Calu3 (cell line): Measurements from ENCODE around the gene CHL1. TPM values are rescaled to one million over a fixed set of nuclear protein-coding genes. Genes with fewer than 3 reads are reported as not detected.
"Not testable (repeated sequence)": the region's sequence is repeated elsewhere in the genome, so short reads cannot be mapped to it uniquely, and the experiment has no call there.

ENCODE experiments used
- BruUV-seq: library from RNA; stranded (reverse); fragments of 400-500 nt; replicated peaks from 2 replicates; lab custom pipeline; 2021; lab: Mats Ljungman, UMichigan
- CTCF ChIA-PET: fragments of 300-600 bp; sonication (Branson Sonifier 250); formaldehyde crosslinking; loops from one replicate; lab custom pipeline; 2022; ENCODE audit warnings: antibody characterized with exemption; lab: Charles Lee
- DNase-seq: peaks from one replicate; pipeline ENCODE4 v3.0.0; 2022
- H3K27ac Mint-ChIP-seq: one replicate; pipeline ENCODE4 v1.8.0; 2022; ENCODE audit warnings: mixed read lengths; ENCODE audit not compliant: unreplicated experiment
- H3K27me3 Mint-ChIP-seq: one replicate; pipeline ENCODE4 v1.8.0; 2022; ENCODE audit warnings: mixed read lengths; ENCODE audit not compliant: unreplicated experiment
- H3K36me3 Mint-ChIP-seq: one replicate; pipeline ENCODE4 v1.8.0; 2022; ENCODE audit warnings: mild to moderate bottlenecking, moderate library complexity, mixed read lengths; ENCODE audit not compliant: insufficient read depth, unreplicated experiment
- H3K4me1 Mint-ChIP-seq: one replicate; pipeline ENCODE4 v1.8.0; 2022; ENCODE audit warnings: mild to moderate bottlenecking, low read depth, mixed read lengths; ENCODE audit not compliant: unreplicated experiment
- H3K4me3 Mint-ChIP-seq: one replicate; pipeline ENCODE4 v1.8.0; 2022; ENCODE audit warnings: mild to moderate bottlenecking, low read depth, moderate library complexity, mixed read lengths; ENCODE audit not compliant: unreplicated experiment
- H3K9me3 Mint-ChIP-seq: one replicate; pipeline ENCODE4 v1.8.0; 2022; ENCODE audit warnings: low read depth, mixed read lengths; ENCODE audit not compliant: unreplicated experiment
- intact Hi-C: fragments of 100-400 bp; cut with micrococcal nuclease; formaldehyde crosslinking; loops from one replicate; pipeline ENCODE4 v1.10.0; 2022; ENCODE audit not compliant: unreplicated experiment
- total RNA-seq: library from RNA; stranded (reverse); gene quantifications from 2 replicates; pipeline ENCODE4 v1.2.3, GENCODE V29; 2022
- TF ChIP-seq, protein P1 (sequence below): fragments of 200-600 bp; IDR thresholded peaks from one replicate; pipeline ENCODE4 v1.8.0; 2022; ENCODE audit warnings: antibody characterized with exemption; ENCODE audit not compliant: unreplicated experiment

CHL1 gene
- total RNA-seq, 1 experiment from 2014 or later: 0.73 TPM

DNA sequence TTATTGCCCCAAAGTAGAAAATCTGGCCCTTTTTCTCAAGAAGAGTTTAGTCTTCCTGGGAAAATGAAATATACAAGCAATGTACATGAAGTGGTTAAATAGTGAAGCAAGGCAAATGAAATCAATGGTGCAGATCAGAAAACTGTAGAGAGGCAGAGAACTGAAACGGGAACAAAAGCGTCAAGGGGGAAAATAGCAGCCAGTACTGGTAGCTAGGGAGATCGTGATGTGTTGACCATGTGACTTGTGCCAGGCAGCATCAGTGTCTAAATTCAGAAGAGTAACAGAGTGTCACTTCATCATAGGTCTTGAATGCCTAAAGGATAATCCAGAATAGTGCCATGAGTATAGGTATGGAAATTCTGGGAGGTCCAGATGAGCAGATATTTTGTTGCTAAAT is 163.1 kb downstream of the CHL1 start:
- no peak for DNase-seq
- Mint-ChIP-seq H3K4me3 (no peak overlapping the region), H3K27ac (no peak overlapping the region), H3K36me3 (no peaks in the 10 kb centered on the region), H3K27me3 (no peaks in the 10 kb centered on the region), H3K9me3 (no peaks in the 10 kb centered on the region), H3K4me1 (peaks cover 20% of the 10 kb centered on the region)
- BruUV-seq: no TSS peak
- TF ChIP-seq, protein P1, sequence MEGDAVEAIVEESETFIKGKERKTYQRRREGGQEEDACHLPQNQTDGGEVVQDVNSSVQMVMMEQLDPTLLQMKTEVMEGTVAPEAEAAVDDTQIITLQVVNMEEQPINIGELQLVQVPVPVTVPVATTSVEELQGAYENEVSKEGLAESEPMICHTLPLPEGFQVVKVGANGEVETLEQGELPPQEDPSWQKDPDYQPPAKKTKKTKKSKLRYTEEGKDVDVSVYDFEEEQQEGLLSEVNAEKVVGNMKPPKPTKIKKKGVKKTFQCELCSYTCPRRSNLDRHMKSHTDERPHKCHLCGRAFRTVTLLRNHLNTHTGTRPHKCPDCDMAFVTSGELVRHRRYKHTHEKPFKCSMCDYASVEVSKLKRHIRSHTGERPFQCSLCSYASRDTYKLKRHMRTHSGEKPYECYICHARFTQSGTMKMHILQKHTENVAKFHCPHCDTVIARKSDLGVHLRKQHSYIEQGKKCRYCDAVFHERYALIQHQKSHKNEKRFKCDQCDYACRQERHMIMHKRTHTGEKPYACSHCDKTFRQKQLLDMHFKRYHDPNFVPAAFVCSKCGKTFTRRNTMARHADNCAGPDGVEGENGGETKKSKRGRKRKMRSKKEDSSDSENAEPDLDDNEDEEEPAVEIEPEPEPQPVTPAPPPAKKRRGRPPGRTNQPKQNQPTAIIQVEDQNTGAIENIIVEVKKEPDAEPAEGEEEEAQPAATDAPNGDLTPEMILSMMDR: no peak
- CTCF ChIA-PET: no interaction called here
- intact Hi-C loops: no loop called here

DNA sequence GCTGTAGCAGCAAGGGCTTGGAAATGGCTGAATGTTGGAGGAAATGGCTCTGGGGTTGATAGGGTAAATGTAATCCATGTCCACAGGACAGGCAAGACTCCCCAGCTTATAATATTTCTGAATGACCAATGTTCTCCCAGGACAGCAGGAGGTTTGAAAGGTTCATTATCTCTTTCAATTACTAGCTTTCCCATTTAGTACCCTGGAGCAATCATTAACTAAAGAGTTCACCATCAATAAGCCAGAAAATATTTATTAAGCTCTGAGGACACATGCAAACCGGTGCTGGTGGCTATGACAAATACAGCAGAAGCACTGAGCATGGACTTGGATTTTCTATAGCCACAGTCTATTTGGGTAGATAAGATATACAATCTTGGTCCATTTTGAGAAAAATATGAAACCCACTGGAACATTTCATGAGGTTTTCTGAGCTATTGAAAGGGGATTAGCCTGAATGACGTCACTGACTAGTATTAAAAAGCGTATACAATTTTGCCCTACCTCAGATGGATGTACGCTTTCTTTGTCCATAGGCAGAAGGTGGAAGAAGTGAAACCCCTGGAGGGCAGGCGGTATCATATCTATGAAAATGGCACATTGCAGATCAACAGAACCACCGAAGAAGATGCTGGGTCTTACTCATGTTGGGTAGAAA is 166.2 kb downstream of the CHL1 start:
- CTCF ChIA-PET: interaction anchor here (2.0 kb wide), 1 partner anchor 8 kb away, joined by 7 read pairs; no protein-coding TSS in a partner anchor
- H3K27ac Mint-ChIP-seq: no peak overlapping the region
- H3K36me3 Mint-ChIP-seq: no peaks in the 10 kb centered on the region
- BruUV-seq: no TSS peak
- no peaks in the 10 kb centered on the region for H3K27me3 Mint-ChIP-seq
- peaks cover 20% of the 10 kb centered on the region for H3K4me1 Mint-ChIP-seq
- no peak for DNase-seq
- TF ChIP-seq, protein P1: no peak
- H3K4me3 Mint-ChIP-seq: no peak overlapping the region
- intact Hi-C loops: no loop called here
- no peaks in the 10 kb centered on the region for H3K9me3 Mint-ChIP-seq

DNA sequence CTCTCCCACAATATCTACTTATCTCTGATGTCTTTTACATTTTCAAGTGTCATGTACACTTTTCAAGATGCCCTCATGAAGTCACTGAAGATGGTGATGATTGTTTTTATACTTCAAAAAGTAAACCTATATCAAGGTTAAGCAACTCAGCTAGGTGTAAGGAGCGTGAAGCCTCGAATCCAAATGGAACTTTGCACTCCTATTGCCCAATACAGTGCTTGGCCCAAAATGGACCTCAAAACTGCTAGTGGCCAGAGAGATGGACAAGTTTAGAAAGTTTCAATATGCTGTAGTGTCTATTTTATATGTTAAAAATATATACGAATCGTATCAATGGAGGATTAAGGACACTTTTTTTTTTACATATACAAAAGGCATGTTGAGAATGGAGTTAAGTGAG is 167.7 kb downstream of the CHL1 start:
- Mint-ChIP-seq H3K27ac (no peak overlapping the region), H3K4me3 (no peak overlapping the region), H3K4me1 (peaks cover 20% of the 10 kb centered on the region), H3K27me3 (no peaks in the 10 kb centered on the region), H3K36me3 (no peaks in the 10 kb centered on the region), H3K9me3 (no peaks in the 10 kb centered on the region)
- no TSS peak for BruUV-seq
- CTCF ChIA-PET: interaction anchor here (2.0 kb wide), 1 partner anchor 10 kb away, joined by 7 read pairs; no protein-coding TSS in a partner anchor
- DNase-seq: no peak
- TF ChIP-seq, protein P1: no peak
- intact Hi-C loops: no loop called here

DNA sequence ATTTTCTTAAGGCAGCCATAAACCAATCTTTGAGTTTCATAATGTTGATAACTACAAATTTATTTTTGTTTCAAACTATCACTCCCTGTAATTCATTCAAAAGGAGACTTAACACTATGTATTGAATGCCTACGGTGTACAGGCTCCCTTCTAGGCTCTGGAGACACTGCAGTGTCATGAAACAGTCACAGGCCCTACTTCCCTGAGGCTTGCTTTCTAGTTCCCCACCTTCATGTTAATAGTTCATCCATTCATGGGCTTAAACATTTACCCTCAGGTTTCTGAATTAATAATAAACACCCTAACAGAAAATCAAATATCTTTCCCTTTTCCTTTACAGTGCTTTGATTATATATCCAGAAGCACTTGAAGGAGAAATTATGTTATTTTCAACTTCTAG is 168.7 kb downstream of the CHL1 start:
- Mint-ChIP-seq H3K9me3 (no peaks in the 10 kb centered on the region), H3K4me3 (no peak overlapping the region), H3K27me3 (no peaks in the 10 kb centered on the region), H3K27ac (peak overlapping the region; percentile 31), H3K36me3 (no peaks in the 10 kb centered on the region), H3K4me1 (peaks cover 20% of the 10 kb centered on the region)
- intact Hi-C loops: no loop called here
- TF ChIP-seq, protein P1: no peak
- CTCF ChIA-PET: no interaction called here
- no TSS peak for BruUV-seq
- DNase-seq: peak; percentile 5

DNA sequence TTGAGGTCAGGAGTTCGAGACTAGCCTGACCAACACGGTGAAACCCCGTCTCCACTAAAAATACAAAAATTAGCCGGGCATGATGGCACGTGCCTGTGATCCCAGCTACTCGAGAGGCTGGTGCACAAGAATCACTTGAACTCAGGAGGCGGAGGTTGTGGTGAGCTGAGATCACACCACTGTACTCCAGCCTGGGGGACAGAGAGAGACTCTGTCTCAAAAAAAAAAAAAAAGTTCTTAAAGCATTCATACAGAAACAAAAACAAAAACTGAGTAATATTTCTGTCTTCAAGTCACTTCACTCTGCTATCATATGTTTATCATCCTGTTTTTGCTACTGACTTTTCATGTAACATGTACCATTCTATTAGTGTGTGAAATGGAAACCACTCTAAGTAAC is 169.7 kb downstream of the CHL1 start:
- intact Hi-C loops, CTCF ChIA-PET, H3K27me3 Mint-ChIP-seq, DNase-seq, BruUV-seq, H3K4me3 Mint-ChIP-seq, H3K36me3 Mint-ChIP-seq, H3K9me3 Mint-ChIP-seq: not testable (repeated sequence)
- Mint-ChIP-seq H3K27ac (peak overlapping the region; percentile 31), H3K4me1 (peaks cover 20% of the 10 kb centered on the region)
